Stimulated activated CD4-positive, alpha-beta T cell treated with anti-CD3 and anti-CD28 coated beads, Interleukin-1b, Interleukin-23, amount 100 ng/mL, for 1 hour (primary cell): ENCODE measurements around the gene KDM4C.

ENCODE experiments used
- DNase-seq, 2 donors: peaks; one replicate each; pipeline ENCODE4 v3.0.0-alpha.2; 2020; ENCODE audit warnings: low read depth in 2 of 2

Gene KDM4C

DNA sequence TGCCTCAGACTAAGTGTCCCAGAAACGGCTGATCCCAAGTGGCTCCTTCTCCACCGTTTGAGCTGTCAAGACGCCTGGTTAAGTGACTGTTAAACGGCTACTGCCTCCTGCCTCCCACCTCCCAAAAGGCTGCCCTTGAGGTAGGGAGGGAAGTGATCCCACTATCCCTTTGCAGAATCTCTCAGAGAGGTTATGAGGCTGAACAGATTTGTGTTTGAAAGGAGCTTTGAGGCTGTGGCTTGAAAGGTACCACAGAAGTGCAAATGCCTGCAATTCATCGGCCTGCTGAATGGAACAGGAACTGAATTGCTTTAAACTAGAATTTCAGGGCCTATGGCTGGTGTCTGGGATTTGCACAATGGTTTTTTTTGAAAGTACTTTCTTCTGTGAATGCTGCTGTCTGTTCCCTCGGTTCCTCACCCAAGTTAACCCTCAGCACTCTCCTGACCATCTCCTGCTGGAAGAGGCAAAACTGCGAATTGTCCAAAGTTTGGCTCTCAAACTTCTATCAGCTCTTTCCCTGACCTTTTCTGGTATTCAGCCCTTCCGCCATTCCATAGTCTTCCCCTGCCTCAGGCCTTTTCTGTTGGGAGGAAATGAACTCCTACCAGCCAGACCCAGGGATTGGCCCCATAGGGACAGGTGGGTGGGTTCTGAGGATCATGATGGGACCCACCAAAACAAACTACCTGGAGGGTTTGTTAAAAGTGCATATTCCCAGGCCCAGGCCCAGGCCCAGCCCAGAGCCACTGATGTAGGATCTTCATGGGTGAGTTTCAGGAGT lies 453.3 kb downstream of the KDM4C start:
- DNase-seq, result no peak

GRCh38 chr9:7211657-7212056 lies 453.9 kb downstream of the KDM4C start:
- DNase-seq, result no peak

DNA sequence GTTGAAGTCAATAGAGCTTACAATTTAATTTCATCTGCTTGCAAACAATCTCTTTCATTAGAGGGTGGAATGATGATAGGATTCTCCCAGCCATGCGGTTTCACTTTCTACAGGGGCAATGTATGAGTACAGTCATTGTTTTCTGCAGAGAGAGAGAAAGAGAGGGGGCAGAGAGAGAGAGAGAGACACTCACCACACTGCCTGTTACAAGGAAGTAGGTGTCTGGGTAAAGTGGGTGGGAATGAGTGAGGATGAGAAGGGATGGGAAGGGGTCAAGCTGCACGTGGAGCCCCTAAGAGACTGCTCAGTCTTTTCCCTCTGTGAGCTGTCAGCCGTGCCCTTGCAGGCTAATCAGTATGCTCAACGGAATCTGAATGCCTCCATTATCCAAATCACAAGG lies 454.3 kb downstream of the KDM4C start:
- no peak for DNase-seq

GRCh38 chr9:7216004-7216841 lies 458.4 kb downstream of the KDM4C start:
- no peak for DNase-seq

GRCh38 chr9:7223981-7224380 lies 466.2 kb downstream of the KDM4C start:
- DNase-seq, result no peak
